NCI-H1694 (cell line): ENCODE data around the gene IMPG1.

Experiments used
- DNase-seq: peaks from one replicate; lab custom pipeline; 2025; lab: John Stamatoyannopoulos, UW

The IMPG1 gene

GRCh38 chr6:75892384-75892783 is 180.1 kb downstream of the IMPG1 start:
- no peak for DNase-seq

- DNase-seq: no peak
These were observed 187.6 kb downstream of the IMPG1 start for GRCh38 chr6:75884822-75885221.

GRCh38 chr6:75882734-75883133 is 189.7 kb downstream of the IMPG1 start:
- DNase-seq: no peak

DNA sequence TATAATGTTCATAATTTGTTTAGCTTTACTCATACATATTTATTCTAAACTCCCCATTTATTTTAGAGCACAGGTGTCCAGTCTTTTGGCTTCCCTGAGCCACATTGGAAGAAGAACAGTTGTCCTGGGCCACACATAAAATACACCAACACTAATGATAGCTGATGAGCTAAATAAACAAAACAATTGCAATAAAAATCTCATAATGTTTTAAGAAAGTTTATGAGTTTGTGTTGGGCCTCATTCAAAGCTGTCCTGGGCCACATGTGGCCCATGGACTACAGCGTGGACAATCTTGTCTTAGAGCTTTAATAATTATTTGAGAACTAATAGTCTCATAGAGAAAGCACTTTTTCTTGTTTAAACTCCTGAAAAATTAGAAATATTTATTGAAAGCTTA is 192.2 kb downstream of the IMPG1 start:
- no peak for DNase-seq

DNA sequence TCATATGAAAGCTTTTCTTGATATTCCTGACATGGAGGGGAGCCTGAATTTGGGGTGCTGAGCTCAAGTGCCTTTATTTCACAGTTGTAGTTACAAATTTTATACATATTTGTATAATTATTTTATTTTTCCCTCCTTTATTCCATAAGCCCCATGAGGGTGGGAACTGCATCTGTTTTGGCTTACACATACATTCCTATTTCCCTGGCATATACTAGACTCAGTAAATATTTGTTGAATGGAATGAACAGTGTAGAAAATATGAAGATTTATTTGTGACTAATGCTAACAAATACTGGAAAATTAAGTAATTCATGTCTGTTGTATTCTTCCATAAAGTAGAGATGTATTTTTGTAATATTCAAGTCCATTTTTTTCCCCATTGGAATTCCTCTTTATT is 196.3 kb downstream of the IMPG1 start:
- DNase-seq: no peak

DNA sequence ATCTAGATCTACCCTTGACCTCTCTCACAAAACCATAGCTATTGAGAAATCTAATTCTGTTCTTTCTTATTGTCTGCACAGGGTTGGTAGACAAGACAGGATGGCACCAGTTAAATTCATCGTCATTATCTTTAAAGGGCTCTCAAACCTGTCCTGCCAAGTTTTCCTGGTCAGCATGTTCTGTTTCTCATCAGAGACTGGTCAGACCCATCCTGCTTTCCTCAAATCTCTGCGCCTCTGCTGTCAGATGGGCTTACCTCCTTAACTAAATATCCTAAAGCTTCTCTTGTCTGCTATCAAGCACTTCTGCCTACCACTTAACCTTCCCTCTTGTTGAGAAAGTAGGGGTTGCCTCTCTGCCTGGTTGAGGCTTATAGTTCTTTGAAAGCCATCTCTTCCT is 198.2 kb downstream of the IMPG1 start:
- no peak for DNase-seq
